Mesenteric fat pad (tissue), 1 donor: ENCODE results near the gene PHC3. TPM values are rescaled to one million over a fixed set of nuclear protein-coding genes. Genes with fewer than 3 reads are reported as not detected.

ENCODE experiments used
- DNase-seq: peaks from one replicate; pipeline ENCODE4 v3.0.0-alpha.2; 2020; ENCODE audit warnings: low spot score
- total RNA-seq: library from RNA; stranded (reverse); fragmentation: NEBNext Ultra II Directional; extraction: Animal tissue kit (Norgen Biotek cat#: 25700); gene quantifications from one replicate; pipeline ENCODE4 v1.2.1, GENCODE V29; 2021
- donor health status: DM: yes; HTN: yes; CAD: no.

PHC3 gene
- total RNA-seq, 1 donor from 2014 or later: 66.1 TPM

DNA sequence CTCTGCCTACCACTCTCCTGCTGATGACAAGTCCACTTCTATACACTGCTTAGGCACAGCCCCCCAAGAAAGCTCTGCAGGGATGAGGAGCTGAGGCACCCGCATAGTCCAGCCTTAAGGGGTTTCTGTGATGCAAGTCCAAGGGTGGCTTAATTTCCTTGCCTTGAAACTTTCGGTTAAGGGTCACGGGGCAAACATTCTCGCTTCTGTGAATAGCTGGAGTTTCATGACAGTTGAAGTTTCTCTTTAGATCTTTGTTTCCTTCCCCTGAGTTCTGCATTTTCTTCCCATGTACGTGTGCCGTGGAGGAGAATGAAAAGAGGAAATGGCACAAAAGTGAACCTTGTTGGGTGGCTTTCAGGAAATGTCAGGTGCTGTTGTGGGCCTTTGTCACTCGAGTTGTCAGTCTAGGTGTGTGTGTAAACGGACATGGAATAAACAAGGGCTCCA, 136.7 kb downstream of the PHC3 start:
- no peak for DNase-seq

DNA sequence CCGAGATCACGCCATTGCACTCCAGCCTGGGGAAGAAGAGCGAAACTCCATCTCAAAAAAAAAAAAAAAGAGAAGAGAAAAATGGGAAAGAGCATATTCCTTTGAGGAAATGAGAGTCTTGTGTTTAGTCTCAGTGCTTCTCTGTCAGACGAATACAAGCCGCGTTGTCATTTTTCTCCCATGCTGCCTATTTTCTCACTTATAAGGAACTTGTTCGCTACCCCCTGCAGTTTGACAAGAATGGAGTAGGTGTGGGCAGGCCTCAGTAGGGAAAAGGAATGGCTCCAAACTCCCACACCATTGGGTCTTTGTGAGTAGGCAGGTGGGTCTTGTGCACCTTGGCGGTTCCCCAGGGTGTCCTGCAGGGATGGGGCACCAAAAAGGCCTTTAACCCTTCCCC, 137.3 kb downstream of the PHC3 start:
- DNase-seq: no peak

DNA sequence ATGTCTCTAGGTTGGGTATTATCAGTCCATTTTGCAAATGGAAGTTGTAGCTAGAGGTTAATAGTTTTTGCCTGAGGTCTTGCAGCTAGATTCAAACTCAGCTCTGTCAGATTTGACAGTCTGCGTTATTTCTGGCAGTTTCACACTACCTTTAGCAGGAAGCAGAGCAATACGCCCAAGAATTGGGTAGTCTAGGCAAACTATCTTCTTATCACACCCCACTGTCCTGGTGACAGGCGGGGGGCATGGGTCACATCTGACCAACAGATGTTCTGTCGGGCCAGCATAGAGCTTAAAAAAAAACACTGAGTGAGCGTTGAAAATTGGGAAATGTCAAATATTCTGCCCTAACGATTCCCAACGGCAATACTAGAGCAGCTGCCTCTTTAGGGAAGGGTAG, 138.0 kb downstream of the PHC3 start:
- DNase-seq: no peak

DNA sequence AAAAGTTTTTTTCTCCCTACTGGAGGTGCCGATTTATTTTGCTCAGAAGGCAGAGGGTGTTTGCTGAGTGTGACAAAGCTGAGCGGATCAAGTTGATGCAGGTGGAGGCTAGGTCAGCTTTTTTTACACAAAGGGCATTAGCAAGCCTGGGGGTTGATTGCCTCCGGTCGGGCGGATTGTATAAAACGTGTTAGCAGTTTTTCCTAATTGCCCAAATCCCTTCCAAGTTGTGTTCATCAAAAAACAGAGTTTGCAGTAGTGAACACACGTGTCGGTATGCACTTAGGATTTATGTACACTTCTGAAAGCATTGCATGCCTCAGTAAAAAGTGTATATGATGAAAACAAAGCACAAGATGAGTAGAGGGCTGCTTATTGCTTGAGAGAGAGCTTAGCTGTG, 141.1 kb downstream of the PHC3 start:
- no peak for DNase-seq

DNA sequence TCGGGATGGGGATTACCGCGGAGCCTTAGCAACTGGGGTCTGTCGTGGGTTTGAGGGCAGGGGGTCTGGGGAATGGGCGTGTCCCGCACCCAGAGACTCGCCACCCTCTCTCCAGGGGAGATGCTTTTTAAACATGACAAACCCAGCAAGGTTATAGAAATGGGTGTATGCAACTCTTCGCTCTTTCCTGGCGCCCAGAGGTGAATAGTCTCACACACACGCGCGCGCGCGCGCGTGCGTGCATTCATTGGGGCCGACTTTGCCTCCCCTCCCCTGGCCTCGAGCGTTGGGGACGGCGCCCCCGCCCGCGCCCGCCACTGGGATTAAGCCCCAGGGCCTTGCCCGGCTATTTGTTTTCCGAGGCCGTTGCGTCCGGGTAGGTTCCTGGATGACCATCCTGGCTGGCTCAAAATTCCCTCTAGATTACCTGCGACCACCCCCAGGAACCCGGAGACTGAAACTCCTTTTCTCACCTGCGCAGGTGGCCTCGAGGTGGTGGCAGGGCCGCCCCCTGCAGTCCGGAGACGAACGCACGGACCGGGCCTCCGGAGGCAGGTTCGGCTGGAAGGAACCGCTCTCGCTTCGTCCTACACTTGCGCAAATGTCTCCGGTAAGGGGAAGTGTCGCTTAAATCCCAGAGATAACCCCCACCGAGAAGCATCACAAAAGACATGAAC, 143.0 kb downstream of the PHC3 start:
- DNase-seq: no peak

Other genes with a start within 250 kb of the PHC3 start
- gene SEC62, start 214.9 kb downstream of the PHC3 start, total RNA-seq: 158 TPM
- gene GPR160, start 143.7 kb downstream of the PHC3 start, total RNA-seq: 6.4 TPM
- gene PRKCI, start 40.7 kb upstream of the PHC3 start, total RNA-seq: 16.7 TPM
- 55.8 TPM for gene SKIL, start 176.0 kb upstream of the PHC3 start, total RNA-seq
- 61.1 TPM for gene CLDN11, start 237.1 kb upstream of the PHC3 start, total RNA-seq